Pancreas (tissue), 10 donors: ENCODE measurements around the gene ASB7. TPM values are rescaled to one million over a fixed set of nuclear protein-coding genes. Genes with fewer than 3 reads are reported as not detected.

Experiments
- ATAC-seq, 4 donors: fragments of 200-7000 bp; cut with Tn5 transposase; one replicate each; pipeline versions ENCODE4 v1.8.0 to v1.9.1; 2020; ENCODE audit warnings: mild to moderate bottlenecking in 4 of 4, moderate library complexity in 4 of 4
- DNase-seq, 6 donors: peaks; one replicate each; pipeline ENCODE4 v3.0.0-alpha.2; 2020
- FAIRE-seq: peaks from 2 replicates; lab custom pipeline; 2012; peaks lifted over from hg19 to GRCh38; lab: Jason Lieb, UNC
- H3K27ac ChIP-seq, 4 donors: fragments of 200-600 bp; sonication (generic); 1 replicate in 3 of 4; 2 replicates in 1 of 4; pipeline versions ENCODE4 v1.5.0 to v1.8.0; 2020
- H3K27me3 ChIP-seq, 4 donors: fragments of 200-600 bp; one replicate each; pipeline ENCODE4 v1.8.0; 2021
- H3K36me3 ChIP-seq, 3 donors: fragments of 200-600 bp; sonication (generic) in 1 of 3; one replicate each; pipeline versions ENCODE4 v1.5.0 to v1.8.0; 2020 to 2021
- H3K4me1 ChIP-seq, 3 donors: fragments of 200-600 bp; one replicate each; pipeline ENCODE4 v1.8.0; 2021
- H3K4me3 ChIP-seq, 4 donors: fragments of 200-600 bp; sonication (generic) in 2 of 4; one replicate each; pipeline versions ENCODE4 v1.5.0 to v1.8.0; 2020 to 2021
- H3K9me3 ChIP-seq, 4 donors: fragments of 200-600 bp; one replicate each; pipeline ENCODE4 v1.8.0; 2021
- CTCF ChIP-seq, 4 donors: fragments of 200-600 bp; sonication (generic) in 3 of 4; IDR thresholded peaks; one replicate each; pipeline versions ENCODE4 v1.5.0 to v1.8.0; 2021; ENCODE audit warnings: antibody characterized with exemption in 4 of 4
- WGBS, 2 donors: extraction: QIAGEN DNeasy Blood & Tissue Kit; methylation state at CpG; one replicate each; pipeline ENCODE4 v1.1.7; 2013; 5-methylcytosine and 5-hydroxymethylcytosine counted together
- intact Hi-C, 3 donors: fragments of 100-400 bp; cut with DNase I; formaldehyde crosslinking; loops; one replicate each; pipeline versions ENCODE4 v1.11.1 to v1.14.2; 2022
- polyA plus RNA-seq, 2 donors: library from polyadenylated mRNA; stranded (reverse); fragments of 200-250 nt; gene quantifications; one replicate each; pipeline ENCODE4 v1.2.3, GENCODE V29; 2013
- total RNA-seq, 6 donors: library from RNA; stranded (reverse); fragmentation: NEBNext Ultra II Directional in 4 of 6; extraction: Animal tissue kit (Norgen Biotek cat#: 25700) in 4 of 6; gene quantifications; one replicate each; pipeline versions ENCODE4 v1.2.1 to v1.2.4, GENCODE V29; 2021 to 2023
- donor health status: healthy with polysubstance abuse.
- donor health status: DM: no; HTN: no; CAD: no; lungs with moderate emphysema.
- donor health status: DM: no; HTN: no; CAD: no.
- donor health status: control.
- donor health status: control.
- donor health status: Bipolar disorder and iron deficiency.
- donor health status: DM: yes; HTN: yes; CAD: no.
- donor health status: DM: no; HTN: no; CAD: no.
- donor health status: DM: no; HTN: no; CAD: no.
- donor health status: DM: yes; HTN: yes; CAD: no.

ASB7 gene
- total and polyA plus RNA-seq, 8 donors, result 1.9 to 7.8 (median 4.4) TPM

DNA sequence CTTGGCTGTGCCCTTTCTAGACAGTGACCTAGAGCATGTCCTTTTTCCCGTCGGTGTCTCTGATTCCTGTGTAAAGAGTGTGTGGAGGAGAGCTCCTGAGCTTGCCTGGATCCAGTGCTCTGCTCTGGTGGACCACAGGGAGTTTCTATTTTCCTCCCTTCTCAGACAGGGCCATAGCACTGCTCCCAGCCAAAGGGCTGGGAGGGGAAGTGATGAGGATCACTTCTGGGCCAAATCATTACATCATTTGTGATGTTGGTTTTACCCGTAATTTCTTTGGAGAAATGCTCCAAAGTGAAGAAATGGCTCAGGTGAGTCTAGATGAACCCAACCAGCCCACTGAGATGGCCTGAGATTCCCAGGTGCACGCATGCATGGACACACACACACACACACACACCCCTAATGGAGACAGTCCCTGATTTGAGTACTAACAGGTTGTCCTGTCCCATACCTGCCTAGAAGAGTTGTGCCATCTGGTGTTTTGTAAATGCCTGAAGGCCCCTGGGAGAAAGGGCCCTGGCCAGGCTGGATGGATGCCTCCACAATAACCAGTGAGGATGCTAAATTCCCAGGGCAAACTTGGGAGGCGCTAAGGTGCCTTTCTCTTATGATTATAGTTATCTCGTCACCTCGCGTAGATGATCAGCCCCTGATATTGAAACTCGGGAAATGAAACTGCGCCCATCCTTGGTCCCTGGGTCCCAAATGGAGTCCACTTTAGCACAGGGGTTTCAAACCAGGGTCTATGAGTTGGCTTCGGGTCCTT, 86.9 kb downstream of the ASB7 start:
- no peaks in the 10 kb centered on the region for H3K9me3 ChIP-seq

DNA sequence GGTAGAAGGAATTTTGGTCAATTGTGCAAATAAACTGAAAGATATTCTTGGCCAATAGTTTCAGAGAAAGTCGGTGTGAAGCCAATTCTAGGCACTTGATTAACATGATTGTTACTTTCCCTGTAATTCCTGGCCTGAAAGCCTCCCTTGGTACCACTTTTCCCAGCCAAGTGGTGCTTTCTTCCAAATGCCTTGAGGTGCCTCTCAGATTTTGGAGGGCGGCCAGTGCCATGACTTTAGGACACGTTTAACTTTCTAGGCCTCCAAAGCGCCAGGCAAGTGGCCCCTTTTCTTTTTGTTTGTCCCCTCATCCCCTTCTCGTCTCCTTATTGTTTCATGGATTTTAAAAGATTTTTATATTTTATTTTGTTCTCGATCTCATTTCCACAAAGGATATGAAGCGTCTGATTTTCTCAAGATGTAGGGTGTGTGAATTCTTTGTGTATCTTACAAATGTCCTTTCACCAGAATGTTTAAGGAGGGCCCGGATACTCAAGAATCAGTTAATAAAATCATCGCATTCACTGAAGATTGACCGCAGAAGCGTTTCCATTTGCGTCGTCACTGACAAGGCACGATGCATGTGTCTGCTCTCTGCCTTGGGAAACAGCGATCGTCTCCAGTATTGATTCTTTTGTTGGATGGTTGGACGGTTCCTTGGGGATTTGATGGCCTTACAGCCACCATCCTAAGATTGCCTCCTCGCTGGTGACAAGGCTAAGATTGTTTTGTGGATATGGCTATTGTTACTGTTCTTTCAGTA, 87.8 kb downstream of the ASB7 start:
- no peaks in the 10 kb centered on the region for H3K4me1 ChIP-seq
- 76 to 83% methylated on average over 18 of the region's 18 CpGs for WGBS, 2 donors
- no peak overlapping the region for H3K4me3 ChIP-seq
- FAIRE-seq, result no peak
- H3K27ac ChIP-seq, result no peak overlapping the region
- no peaks in the 10 kb centered on the region for H3K36me3 ChIP-seq
- TF ChIP-seq CTCF (IDR thresholded peaks at IDR 0.05), result no peak
- DNase-seq, result peak in 1 of 6 donors; percentile 11
- ATAC-seq, result no peak
- H3K9me3 ChIP-seq, result no peaks in the 10 kb centered on the region
- intact Hi-C loops, result no loop called here
- H3K27me3 ChIP-seq, result no peaks in the 10 kb centered on the region

More for the DNA sequence above, 86.9 kb downstream of the ASB7 start:
- 82 to 88% methylated on average over 11 of the region's 11 CpGs for WGBS, 2 donors
- ATAC-seq (no peak), DNase-seq (no peak), FAIRE-seq (no peak)
- Histone ChIP-seq H3K27me3 (no peaks in the 10 kb centered on the region), H3K27ac (no peak overlapping the region), H3K4me3 (no peak overlapping the region), H3K36me3 (no peaks in the 10 kb centered on the region), H3K4me1 (no peaks in the 10 kb centered on the region)
- intact Hi-C loops, result no loop called here
- no peak for TF ChIP-seq CTCF (IDR thresholded peaks at IDR 0.05)

DNA sequence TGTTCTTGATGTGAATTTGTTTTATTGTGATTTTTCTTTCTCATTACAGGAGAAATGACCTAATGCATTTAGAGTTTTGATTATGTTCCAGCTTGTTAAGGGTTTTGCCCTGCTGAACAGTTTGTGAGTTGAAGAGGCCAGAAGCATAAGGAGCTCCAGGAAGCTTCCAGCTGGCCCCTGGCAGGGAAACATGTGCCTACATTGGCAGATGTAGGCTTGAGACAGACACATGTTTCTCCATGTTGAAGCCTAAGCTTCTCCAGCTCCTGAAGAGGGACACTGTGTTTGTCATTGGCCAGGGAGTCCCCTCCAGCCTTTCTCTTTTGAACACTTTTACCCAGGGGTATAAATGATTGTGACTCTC, 88.4 kb downstream of the ASB7 start:
- H3K27me3 ChIP-seq, result no peaks in the 10 kb centered on the region
- H3K9me3 ChIP-seq, result no peaks in the 10 kb centered on the region
- H3K27ac ChIP-seq, result no peak overlapping the region
- H3K36me3 ChIP-seq, result no peaks in the 10 kb centered on the region
- DNase-seq, result no peak
- H3K4me1 ChIP-seq, result no peaks in the 10 kb centered on the region
- no peak overlapping the region for H3K4me3 ChIP-seq
- TF ChIP-seq CTCF (IDR thresholded peaks at IDR 0.05), result no peak
- FAIRE-seq, result no peak
- no peak for ATAC-seq
- intact Hi-C loops, result no loop called here

GRCh38 chr15:100691321-100691720, 88.9 kb downstream of the ASB7 start:
- Histone ChIP-seq H3K9me3 (no peaks in the 10 kb centered on the region), H3K36me3 (no peaks in the 10 kb centered on the region), H3K4me1 (no peaks in the 10 kb centered on the region), H3K27me3 (no peaks in the 10 kb centered on the region), H3K4me3 (no peak overlapping the region), H3K27ac (no peak overlapping the region)
- DNase-seq, result no peak
- no peak for FAIRE-seq
- 83 to 89% methylated on average over 4 of the region's 4 CpGs for WGBS, 2 donors
- no peak for TF ChIP-seq CTCF (IDR thresholded peaks at IDR 0.05)
- intact Hi-C loops, result no loop called here
- ATAC-seq, result no peak

- intact Hi-C loops, result no loop called here
- 82 to 85% methylated on average over 3 of the region's 3 CpGs for WGBS, 2 donors
Measured at GRCh38 chr15:100692246-100692645, 89.9 kb downstream of the ASB7 start.

More at GRCh38 chr15:100692246-100692645, 89.9 kb downstream of the ASB7 start:
- TF ChIP-seq CTCF (IDR thresholded peaks at IDR 0.05), result no peak
- DNase-seq, result no peak
- Histone ChIP-seq H3K36me3 (no peaks in the 10 kb centered on the region), H3K4me1 (no peaks in the 10 kb centered on the region), H3K4me3 (no peak overlapping the region), H3K9me3 (no peaks in the 10 kb centered on the region), H3K27me3 (no peaks in the 10 kb centered on the region), H3K27ac (no peak overlapping the region)
- no peak for ATAC-seq
- FAIRE-seq, result no peak
